Stimulated activated effector memory CD8-positive, alpha-beta T cell treated with anti-CD3 and anti-CD28 coated beads, Interleukin-12 subunit alpha, Interleukin-12 subunit beta, amount 100 ng/mL, for 72 hours (primary cell): ENCODE measurements around the gene MAPRE2.

Experiments
- ATAC-seq: fragments of 150-1000 bp; cut with Tn5 transposase; 2 replicates; pipeline ENCODE4 v1.10.0; 2021
- DNase-seq, 2 donors: peaks; one replicate each; pipeline ENCODE4 v3.0.0; 2021 to 2022; ENCODE audit warnings: low spot score in 2 of 2
- H3K27ac Mint-ChIP-seq: one replicate; pipeline ENCODE4 v1.8.0; 2022; ENCODE audit warnings: mild to moderate bottlenecking, mixed read lengths
- H3K36me3 Mint-ChIP-seq: one replicate; pipeline ENCODE4 v1.8.0; 2022; ENCODE audit warnings: mild to moderate bottlenecking, mixed read lengths
- H3K4me1 Mint-ChIP-seq: one replicate; pipeline ENCODE4 v1.8.0; 2022; ENCODE audit warnings: mixed read lengths
- H3K4me3 Mint-ChIP-seq: one replicate; pipeline ENCODE4 v1.8.0; 2022; ENCODE audit warnings: mild to moderate bottlenecking, mixed read lengths
- H3K9me3 Mint-ChIP-seq: one replicate; pipeline ENCODE4 v1.8.0; 2022; ENCODE audit warnings: mixed read lengths

MAPRE2 gene

DNA sequence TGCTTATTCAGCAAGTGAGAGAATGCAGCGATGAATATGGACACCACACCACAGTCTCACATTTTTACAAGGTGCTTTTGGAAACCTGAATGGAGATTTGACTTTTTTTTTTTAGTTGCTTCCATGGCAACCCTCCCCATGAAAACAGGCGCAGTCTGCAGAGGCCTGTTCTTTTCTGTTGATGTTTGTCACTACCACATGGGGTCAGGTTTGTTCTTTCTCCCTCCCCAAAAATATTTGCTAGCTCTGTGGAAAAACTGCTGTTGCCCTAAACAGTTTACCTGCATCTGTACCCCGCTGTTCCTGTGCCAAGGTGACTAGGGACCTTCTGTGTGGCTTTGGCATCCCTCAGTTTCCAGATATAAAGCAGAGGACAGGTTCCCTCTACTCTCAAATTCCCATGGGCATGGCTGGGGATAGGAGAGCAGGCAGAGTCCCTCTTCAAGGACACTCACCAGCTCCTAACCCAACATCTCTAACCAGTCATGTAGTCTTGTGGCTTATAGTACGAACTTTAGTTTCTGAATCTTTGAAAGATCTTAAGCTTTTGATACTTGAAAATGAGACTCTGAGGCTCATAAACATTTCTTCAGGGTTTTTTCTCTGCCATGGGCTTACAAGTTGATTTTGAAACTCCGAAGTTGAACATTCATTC, 14.7 kb upstream of the MAPRE2 start:
- Mint-ChIP-seq H3K36me3 (no peaks in the 10 kb centered on the region), H3K9me3 (no peaks in the 10 kb centered on the region), H3K27ac (peak overlapping the region; percentile 30), H3K4me1 (peaks cover 22% of the 10 kb centered on the region), H3K4me3 (no peak overlapping the region)
- no peak for DNase-seq
- peak; percentile 57 for ATAC-seq

DNA sequence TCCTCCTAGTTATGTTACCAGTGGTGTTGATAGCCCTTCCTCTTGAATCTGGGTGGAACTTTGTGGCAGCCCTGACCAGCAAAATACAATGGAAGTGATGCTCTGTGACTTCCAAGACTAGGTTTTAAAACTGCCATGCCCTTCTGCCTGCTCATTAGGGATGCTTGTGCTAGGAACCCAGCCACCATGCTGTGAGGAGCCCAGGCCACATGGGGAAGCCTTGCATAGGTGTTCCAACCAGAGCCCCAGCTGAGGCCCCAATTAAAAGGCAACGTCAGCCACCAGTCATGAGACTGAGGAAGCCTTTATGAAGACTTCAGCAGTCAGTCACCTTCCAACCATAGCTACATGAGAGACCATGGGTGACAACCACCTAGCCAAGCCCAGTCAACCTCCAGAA, 14.0 kb upstream of the MAPRE2 start:
- Mint-ChIP-seq H3K4me1 (peaks cover 26% of the 10 kb centered on the region), H3K27ac (peak overlapping the region; percentile 30), H3K36me3 (no peaks in the 10 kb centered on the region), H3K9me3 (no peaks in the 10 kb centered on the region), H3K4me3 (no peak overlapping the region)
- DNase-seq (no peak), ATAC-seq (no peak)

DNA sequence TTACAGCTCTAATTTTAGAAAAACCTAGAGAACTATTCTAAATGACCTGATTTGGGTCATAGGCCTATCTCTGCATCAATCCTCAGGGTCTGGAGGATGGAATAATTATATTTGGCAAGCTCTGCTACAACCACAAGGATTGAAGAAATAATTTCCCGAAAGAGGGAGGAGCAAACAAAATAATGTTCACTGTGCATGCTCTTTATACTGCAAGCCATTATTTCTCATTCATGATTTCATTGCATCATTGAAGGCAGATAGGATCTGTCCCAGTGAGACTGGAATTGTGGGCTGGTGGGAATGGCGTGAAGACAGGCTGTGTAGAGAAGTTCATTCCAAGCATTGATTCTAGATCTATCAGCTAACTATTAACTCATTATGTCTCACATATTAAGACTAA, 12.7 kb upstream of the MAPRE2 start:
- no peak overlapping the region for H3K4me3 Mint-ChIP-seq
- no peak for DNase-seq
- H3K9me3 Mint-ChIP-seq: no peaks in the 10 kb centered on the region
- H3K27ac Mint-ChIP-seq: no peak overlapping the region
- H3K4me1 Mint-ChIP-seq: peaks cover 28% of the 10 kb centered on the region
- no peaks in the 10 kb centered on the region for H3K36me3 Mint-ChIP-seq
- no peak for ATAC-seq

DNA sequence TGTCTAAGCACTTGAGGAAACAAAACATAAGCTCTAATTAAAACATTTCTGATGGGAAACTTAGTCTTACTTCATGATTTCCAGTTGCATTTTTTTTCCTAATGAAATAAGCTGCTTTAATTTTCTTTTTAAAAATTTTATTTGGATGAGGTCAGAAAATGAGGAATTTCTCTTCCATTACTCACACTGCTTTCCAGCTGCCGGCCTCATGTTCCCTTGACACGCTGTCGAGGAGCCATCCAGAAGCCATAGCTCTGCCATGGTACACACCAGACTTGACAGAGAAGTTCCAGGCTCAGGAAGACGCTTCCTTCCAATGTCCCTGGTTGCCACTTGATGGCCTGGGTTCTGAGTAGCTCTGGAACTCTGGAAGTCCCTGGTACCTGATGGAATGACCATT, 12.1 kb upstream of the MAPRE2 start:
- DNase-seq (no peak), ATAC-seq (no peak)
- Mint-ChIP-seq H3K4me1 (peaks cover 28% of the 10 kb centered on the region), H3K9me3 (no peaks in the 10 kb centered on the region), H3K4me3 (peak overlapping the region; percentile 85), H3K36me3 (no peaks in the 10 kb centered on the region), H3K27ac (peak overlapping the region; percentile 99)

DNA sequence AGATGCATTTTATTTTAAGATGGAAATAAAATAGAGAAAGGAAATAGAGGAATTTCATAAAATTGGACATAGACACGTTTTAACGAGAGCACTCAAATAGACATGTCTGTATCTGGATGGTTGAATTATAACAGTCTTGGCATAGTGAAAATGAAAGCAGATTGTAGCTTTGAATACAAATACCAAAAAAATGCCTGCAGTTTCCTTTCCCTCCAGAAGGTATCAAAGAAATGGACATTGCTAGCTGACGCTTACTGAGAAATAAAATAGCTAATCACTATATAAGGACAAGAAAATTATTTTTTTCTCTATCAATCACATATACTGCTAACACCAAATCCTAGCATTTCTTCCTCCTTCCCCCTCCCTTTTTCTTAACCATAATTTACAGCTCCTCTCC, 11.4 kb upstream of the MAPRE2 start:
- H3K9me3 Mint-ChIP-seq: no peaks in the 10 kb centered on the region
- no peaks in the 10 kb centered on the region for H3K36me3 Mint-ChIP-seq
- DNase-seq (no peak), ATAC-seq (peak; percentile 82)
- H3K27ac Mint-ChIP-seq: peak overlapping the region; percentile 99
- H3K4me1 Mint-ChIP-seq: peaks cover 28% of the 10 kb centered on the region
- H3K4me3 Mint-ChIP-seq: peak overlapping the region; percentile 85

DNA sequence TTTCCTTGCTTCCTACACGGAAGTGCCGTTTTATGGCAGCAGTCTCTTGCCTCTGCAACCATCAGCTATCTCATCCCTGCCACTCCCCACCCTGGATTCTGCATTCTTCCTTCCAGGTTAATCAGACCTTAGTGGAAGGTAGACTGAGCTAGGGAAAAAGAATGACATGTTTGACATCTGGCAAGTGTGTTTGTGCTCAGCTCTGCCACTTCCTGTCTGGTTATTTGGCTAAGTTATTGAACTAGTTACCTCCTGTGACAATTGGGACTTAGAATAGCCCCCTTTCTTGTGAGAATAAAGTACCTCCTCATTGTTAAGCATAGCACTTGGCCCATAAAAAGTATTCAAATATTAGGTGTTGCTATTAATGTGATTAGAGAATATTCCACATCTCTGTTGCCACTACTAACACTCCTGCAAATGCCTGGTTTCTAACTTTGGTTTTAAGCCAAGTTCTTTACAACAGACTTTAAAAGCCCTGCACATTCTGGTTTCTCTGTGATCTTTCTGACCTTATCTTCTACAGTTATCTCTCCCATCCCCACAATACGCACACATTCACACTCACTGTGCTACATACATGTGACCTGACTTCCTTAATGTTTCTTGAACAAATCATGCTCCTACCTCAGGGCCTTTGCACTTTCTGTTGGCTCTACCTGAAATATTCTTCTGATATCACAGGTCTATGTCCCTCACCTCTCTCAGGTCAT, 10.8 kb upstream of the MAPRE2 start:
- H3K4me1 Mint-ChIP-seq: peaks cover 28% of the 10 kb centered on the region
- no peaks in the 10 kb centered on the region for H3K36me3 Mint-ChIP-seq
- peak overlapping the region; percentile 99 for H3K27ac Mint-ChIP-seq
- H3K9me3 Mint-ChIP-seq: no peaks in the 10 kb centered on the region
- H3K4me3 Mint-ChIP-seq: peak overlapping the region; percentile 85
- ATAC-seq (peak; percentile 77), DNase-seq (no peak)

DNA sequence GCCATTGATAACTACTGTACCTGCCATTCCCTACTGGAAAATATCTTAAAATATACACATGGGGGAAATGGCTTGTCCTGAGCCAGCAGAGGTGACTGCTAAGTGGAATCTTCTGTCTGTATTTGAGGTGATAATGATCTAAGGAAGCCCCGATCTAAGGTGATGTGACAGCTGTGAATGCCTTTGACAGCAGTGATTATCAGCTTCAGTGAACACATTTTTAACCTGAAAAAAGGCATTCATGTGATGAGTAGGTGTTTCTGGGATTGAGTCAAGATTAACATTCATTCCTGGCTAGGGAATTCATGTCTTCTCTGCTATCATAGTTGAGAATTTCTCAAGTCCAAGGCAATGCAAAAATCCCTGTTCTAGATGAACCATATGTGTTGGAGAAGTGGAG, 9.1 kb upstream of the MAPRE2 start:
- Mint-ChIP-seq H3K4me3 (no peak overlapping the region), H3K36me3 (no peaks in the 10 kb centered on the region), H3K4me1 (peaks cover 28% of the 10 kb centered on the region), H3K27ac (peak overlapping the region; percentile 99), H3K9me3 (no peaks in the 10 kb centered on the region)
- DNase-seq (no peak), ATAC-seq (no peak)

DNA sequence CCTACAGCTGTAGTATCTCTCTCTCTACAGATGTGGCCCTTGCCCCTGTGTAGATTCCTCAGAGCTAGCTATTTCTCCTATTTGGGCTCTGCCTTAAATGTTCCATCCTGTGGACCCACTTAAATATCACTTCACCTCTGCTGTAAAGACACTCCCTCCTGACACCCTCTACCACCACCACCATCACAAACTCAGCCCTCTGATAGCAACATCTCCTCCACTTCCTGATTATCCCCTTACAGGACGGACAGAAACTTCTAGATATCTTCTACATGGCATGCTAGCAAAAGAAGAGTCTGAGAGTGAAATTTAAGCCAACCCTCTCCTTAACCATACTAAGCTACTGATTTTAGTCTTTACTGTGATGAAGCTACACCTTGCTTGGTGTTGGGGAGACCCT, 3.2 kb upstream of the MAPRE2 start:
- H3K4me3 Mint-ChIP-seq: no peak overlapping the region
- H3K27ac Mint-ChIP-seq: peak overlapping the region; percentile 97
- ATAC-seq (no peak), DNase-seq (no peak)
- H3K36me3 Mint-ChIP-seq: peaks cover 20% of the 10 kb centered on the region
- H3K9me3 Mint-ChIP-seq: no peaks in the 10 kb centered on the region
- H3K4me1 Mint-ChIP-seq: peaks cover 44% of the 10 kb centered on the region

DNA sequence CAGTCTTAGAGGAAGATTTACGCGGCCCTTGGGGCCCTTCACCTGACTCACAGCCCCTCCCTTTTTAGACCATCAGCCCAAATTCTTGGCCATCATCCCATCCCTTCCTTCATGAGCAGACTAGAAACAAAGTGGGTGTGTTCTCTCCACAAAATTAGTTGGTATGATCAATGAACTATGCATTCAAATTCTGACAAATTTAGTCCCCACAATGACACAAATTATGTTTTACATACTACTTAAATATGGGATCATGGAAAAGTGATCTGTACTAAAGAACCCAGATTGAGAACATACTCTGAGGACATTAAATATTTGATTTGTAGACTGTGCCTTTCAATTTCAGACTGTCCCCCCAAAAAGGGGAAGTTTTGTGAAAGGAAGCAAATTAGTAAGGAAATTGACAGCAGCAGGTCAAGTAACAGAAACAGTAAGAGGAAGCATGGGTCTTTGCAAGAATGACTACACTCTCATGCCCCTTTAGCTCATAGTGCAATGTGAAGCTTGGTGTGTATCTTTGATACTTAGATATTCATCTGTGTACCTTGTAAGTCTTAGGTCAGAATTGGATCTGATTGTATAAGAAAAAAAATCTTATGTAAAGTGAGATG, 2.2 kb upstream of the MAPRE2 start:
- Mint-ChIP-seq H3K4me3 (no peak overlapping the region), H3K27ac (peak overlapping the region; percentile 97), H3K36me3 (peaks cover 20% of the 10 kb centered on the region), H3K4me1 (peaks cover 54% of the 10 kb centered on the region), H3K9me3 (no peaks in the 10 kb centered on the region)
- peak; percentile 50 for ATAC-seq
- DNase-seq: no peak

DNA sequence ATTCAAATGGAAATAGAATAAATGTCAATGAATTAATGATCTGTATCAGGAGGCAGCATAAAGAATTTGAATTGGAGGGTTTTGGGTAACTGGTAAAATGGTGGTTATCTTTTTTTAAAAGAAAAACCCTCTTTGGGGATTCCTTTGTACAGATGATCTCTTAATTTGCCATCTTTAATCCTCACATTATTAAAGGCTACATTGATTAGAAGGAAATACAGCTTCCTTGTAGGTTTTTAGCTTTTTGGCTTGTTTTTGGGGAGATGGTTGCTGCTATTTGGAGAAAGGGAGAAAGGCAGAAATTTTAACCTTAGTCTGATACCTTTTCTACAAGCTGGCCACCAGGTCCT, 600 bp upstream of the MAPRE2 start:
- peak overlapping the region; percentile 97 for H3K4me3 Mint-ChIP-seq
- peaks cover 70% of the 10 kb centered on the region for H3K4me1 Mint-ChIP-seq
- no peak for ATAC-seq
- H3K27ac Mint-ChIP-seq: peak overlapping the region; percentile 97
- peaks cover 20% of the 10 kb centered on the region for H3K36me3 Mint-ChIP-seq
- DNase-seq: no peak
- no peaks in the 10 kb centered on the region for H3K9me3 Mint-ChIP-seq

DNA sequence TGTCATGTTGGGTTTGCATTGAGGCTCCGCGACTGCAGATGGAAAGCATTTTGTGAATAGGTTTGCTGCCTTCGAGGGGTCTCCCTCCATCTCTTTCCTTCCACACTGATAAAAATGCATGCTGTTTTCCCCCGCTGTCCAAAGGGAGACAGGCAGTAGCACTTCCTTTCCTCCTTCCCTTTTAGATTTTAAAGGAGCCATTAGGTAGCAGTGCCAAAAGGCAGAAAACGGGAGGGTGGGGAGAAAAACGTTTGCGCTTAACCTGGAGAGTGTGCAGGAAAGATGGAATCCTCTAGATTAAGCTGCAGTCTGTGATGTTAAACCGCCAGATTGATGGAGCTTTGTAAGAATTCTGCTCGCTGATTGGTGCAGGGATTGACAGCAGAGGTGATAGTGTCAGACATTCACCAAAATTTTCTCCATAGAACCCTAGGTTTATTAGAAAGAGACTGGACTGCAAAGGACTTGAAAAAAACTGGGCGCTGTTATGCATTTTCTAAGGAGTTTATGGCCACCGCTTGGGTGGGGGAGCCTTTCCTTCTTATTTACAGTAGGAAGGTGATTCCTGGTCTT, 688 bp downstream of the MAPRE2 start:
- Mint-ChIP-seq H3K4me1 (peaks cover 82% of the 10 kb centered on the region), H3K27ac (peak overlapping the region; percentile 97), H3K4me3 (peak overlapping the region; percentile 97)

DNA sequence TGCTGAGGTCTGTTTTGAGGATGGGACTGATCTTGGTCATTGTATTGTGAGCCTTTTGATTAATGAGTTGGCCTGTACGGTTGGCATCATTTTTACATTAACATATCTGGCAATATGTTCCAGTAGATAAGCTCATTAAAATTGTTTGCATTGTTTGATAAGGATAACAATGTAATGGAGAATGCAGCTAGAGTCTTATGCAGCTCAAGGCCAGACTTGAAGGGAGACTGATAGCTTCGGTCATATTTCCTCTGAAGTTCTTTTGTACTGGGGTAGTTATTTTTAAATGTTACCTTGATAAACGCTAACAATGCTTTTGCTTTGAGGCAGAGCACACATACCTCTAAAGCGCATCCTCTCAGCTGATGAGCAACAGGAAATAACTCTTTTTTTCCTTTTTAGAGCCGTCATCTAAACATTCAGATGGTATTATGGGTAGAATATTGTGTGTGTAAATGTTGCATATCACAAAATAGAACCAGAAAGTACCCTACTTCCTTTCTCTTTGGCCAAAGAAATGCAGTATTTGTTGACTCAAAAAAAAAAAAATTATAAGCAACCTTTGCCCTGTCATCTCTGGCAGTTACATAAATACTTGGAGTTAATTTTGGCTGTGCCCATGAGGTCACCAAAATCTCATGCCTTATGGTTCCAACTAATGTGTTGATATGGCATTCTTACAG, 1.3 kb downstream of the MAPRE2 start:
- H3K27ac Mint-ChIP-seq: peak overlapping the region; percentile 97
- DNase-seq (no peak), ATAC-seq (peak; percentile 61)
- no peaks in the 10 kb centered on the region for H3K9me3 Mint-ChIP-seq
- peaks cover 20% of the 10 kb centered on the region for H3K36me3 Mint-ChIP-seq
- peak overlapping the region; percentile 97 for H3K4me3 Mint-ChIP-seq
- peaks cover 89% of the 10 kb centered on the region for H3K4me1 Mint-ChIP-seq

More for the DNA sequence above, 688 bp downstream of the MAPRE2 start:
- no peaks in the 10 kb centered on the region for H3K9me3 Mint-ChIP-seq
- DNase-seq (peak in 1 of 2 donors; percentile 61), ATAC-seq (no peak)
- peaks cover 20% of the 10 kb centered on the region for H3K36me3 Mint-ChIP-seq

DNA sequence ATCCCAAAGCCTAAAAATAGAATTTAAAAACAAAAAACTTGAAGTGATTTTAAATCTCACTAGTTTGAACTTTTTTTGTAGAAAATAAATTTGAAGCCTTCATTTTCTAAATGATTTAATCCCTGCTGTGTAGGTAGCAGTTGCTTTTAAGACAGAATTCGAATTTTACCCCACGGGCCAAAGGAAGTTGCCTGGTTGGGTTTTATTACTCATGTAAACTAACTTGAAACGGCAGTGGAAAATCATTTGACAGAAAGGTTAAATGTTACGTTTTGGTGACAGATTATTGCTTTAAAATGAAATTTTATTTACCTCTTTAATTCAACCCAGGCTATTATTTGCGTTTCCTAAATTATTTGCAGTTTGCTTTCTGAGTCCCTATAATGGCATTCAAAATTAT, 2.0 kb downstream of the MAPRE2 start:
- Mint-ChIP-seq H3K36me3 (peaks cover 20% of the 10 kb centered on the region), H3K4me1 (peaks cover 89% of the 10 kb centered on the region), H3K9me3 (no peaks in the 10 kb centered on the region), H3K27ac (peak overlapping the region; percentile 97), H3K4me3 (peak overlapping the region; percentile 97)
- DNase-seq (no peak), ATAC-seq (no peak)

DNA sequence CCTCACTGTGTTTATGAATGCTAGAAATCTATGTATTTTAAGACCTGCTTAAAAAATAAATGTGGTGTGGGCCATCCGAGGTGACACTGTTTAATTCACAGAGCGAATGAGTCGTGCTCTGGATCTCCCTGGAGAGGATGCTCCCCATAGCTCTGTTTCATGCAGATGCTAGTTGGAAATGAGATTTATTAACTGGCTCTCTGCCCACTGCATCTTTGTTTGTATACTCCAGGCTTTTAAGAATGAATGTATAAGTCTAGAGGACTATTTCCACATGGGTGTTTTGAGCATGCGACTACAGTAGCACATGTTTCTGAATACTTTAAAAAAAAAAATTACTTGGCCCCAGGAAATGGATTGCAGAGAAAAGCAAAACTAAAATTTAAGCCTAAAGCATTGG, 3.9 kb downstream of the MAPRE2 start:
- H3K27ac Mint-ChIP-seq: peak overlapping the region; percentile 97
- no peaks in the 10 kb centered on the region for H3K9me3 Mint-ChIP-seq
- ATAC-seq (no peak), DNase-seq (no peak)
- H3K4me1 Mint-ChIP-seq: peaks cover 80% of the 10 kb centered on the region
- H3K4me3 Mint-ChIP-seq: peak overlapping the region; percentile 97
- peaks cover 20% of the 10 kb centered on the region for H3K36me3 Mint-ChIP-seq

DNA sequence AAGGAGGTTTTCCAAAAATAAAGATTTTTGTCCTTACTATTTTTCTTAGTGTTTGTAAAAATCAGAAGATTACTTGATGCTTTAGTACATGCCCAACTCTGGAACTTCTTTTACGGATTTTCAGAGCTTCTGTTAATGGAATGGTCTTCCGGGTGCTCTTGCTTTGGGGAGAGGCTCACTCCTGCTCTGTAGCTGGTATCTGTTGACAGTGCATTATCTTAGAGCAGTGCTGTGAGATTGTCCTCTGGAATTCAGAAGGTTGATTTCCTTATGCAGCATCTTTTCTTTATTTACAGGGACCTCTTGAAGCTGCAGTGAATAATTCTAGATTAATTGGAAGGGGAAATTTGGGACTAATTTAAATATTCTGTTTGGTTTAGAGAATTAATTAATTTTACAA, 4.6 kb downstream of the MAPRE2 start:
- no peaks in the 10 kb centered on the region for H3K9me3 Mint-ChIP-seq
- DNase-seq (no peak), ATAC-seq (no peak)
- H3K4me3 Mint-ChIP-seq: peak overlapping the region; percentile 97
- peak overlapping the region; percentile 97 for H3K27ac Mint-ChIP-seq
- H3K36me3 Mint-ChIP-seq: peaks cover 16% of the 10 kb centered on the region
- peaks cover 83% of the 10 kb centered on the region for H3K4me1 Mint-ChIP-seq
